WTC11 (cell line): Measurements from ENCODE around the gene TMEM266.

ENCODE experiments used
- ELF4 ChIP-seq: sonication (generic); formaldehyde crosslinking; IDR thresholded peaks from 2 replicates; pipeline ENCODE4 v1.8.1; 2022; ENCODE audit warnings: low read depth, mild to moderate bottlenecking, moderate library complexity, missing genetic modification reagents
- FOXK1 ChIP-seq: sonication (generic); formaldehyde crosslinking; IDR thresholded peaks from 2 replicates; pipeline ENCODE4 v1.8.0; 2022; ENCODE audit warnings: mild to moderate bottlenecking, moderate library complexity, missing genetic modification reagents
- TCF7 ChIP-seq: sonication (generic); formaldehyde crosslinking; IDR thresholded peaks from 2 replicates; pipeline ENCODE4 v1.8.0; 2022; ENCODE audit warnings: mild to moderate bottlenecking, low read depth, missing genetic modification reagents, moderate library complexity
- TP53 ChIP-seq: sonication (generic); formaldehyde crosslinking; IDR thresholded peaks from 2 replicates; pipeline ENCODE4 v1.8.1; 2023; ENCODE audit warnings: mild to moderate bottlenecking, missing genetic modification reagents
- ZNF138 ChIP-seq: sonication (generic); formaldehyde crosslinking; conservative IDR thresholded peaks from 2 replicates; pipeline ENCODE4 v1.8.1; 2022; ENCODE audit warnings: mild to moderate bottlenecking, moderate library complexity, missing genetic modification reagents
- ZNF263 ChIP-seq: sonication (generic); formaldehyde crosslinking; IDR thresholded peaks from 2 replicates; pipeline ENCODE4 v1.8.1; 2022; ENCODE audit warnings: low read depth, mild to moderate bottlenecking, moderate library complexity, missing genetic modification reagents
- TF ChIP-seq, protein P1 (sequence below): sonication (generic); formaldehyde crosslinking; IDR thresholded peaks from 2 replicates; pipeline ENCODE4 v1.8.1; 2023; ENCODE audit warnings: mild to moderate bottlenecking, missing genetic modification reagents, moderate library complexity
- TF ChIP-seq, protein P2 (sequence below): fragments of 200-600 bp; IDR thresholded peaks from 2 replicates; pipeline ENCODE4 v1.8.0; 2022; ENCODE audit warnings: antibody characterized with exemption
- TF ChIP-seq, protein P3 (sequence below): fragments of 250-450 bp; sonication (Bioruptor Pico); IDR thresholded peaks from 2 replicates; pipeline ENCODE4 v1.9.0; 2021; ENCODE audit warnings: mild to moderate bottlenecking, borderline replicate concordance
- TF ChIP-seq, protein P4 (sequence below): sonication (generic); formaldehyde crosslinking; IDR thresholded peaks from 2 replicates; pipeline ENCODE4 v1.8.0; 2022; ENCODE audit warnings: mild to moderate bottlenecking, missing genetic modification reagents

DNA sequence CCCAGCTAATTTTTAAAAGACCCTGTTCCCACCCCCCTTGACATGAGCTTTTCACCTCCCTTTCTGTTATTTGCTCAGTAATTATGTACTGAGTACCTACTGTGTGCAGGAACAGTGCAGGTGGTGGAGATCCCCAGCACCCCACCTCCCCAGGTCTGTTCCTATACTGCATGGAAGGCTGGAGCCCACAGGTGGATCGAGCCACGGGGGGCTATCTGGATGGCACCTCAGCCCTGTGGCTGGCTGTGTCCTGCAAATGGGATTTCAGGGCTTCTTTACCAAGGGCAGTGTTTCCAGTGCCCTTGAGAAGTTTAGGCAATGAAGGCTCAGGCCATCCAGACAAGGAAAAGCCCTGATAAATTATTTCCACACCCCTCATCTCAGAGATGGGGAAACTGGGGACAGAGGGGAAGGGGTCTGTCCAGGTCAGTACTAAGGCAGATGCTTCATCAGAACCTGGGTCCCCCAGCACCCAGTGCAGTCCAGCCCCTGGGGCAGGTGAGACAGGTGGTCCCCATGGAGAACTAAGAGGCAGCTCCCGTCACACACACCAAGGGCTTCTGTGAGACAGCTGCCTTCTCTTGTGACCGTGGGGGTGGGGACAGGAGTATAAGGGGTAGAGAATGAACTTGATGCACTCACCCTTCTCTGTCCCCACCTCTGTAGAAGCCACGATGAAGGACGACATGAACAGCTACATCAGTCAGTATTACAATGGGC, 141.9 kb downstream of the TMEM266 start:
- TF ChIP-seq TCF7 (CRISPR knock-in tag) (no peak), ZNF263 (CRISPR knock-in tag) (no peak), ZNF138 (CRISPR knock-in tag) (no peak), FOXK1 (CRISPR knock-in tag) (no peak), ELF4 (CRISPR knock-in tag) (no peak), TP53 (CRISPR knock-in tag) (no peak)
- TF ChIP-seq, protein P1, sequence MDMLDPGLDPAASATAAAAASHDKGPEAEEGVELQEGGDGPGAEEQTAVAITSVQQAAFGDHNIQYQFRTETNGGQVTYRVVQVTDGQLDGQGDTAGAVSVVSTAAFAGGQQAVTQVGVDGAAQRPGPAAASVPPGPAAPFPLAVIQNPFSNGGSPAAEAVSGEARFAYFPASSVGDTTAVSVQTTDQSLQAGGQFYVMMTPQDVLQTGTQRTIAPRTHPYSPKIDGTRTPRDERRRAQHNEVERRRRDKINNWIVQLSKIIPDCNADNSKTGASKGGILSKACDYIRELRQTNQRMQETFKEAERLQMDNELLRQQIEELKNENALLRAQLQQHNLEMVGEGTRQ (CRISPR knock-in tag): no peak
- TF ChIP-seq, protein P2, sequence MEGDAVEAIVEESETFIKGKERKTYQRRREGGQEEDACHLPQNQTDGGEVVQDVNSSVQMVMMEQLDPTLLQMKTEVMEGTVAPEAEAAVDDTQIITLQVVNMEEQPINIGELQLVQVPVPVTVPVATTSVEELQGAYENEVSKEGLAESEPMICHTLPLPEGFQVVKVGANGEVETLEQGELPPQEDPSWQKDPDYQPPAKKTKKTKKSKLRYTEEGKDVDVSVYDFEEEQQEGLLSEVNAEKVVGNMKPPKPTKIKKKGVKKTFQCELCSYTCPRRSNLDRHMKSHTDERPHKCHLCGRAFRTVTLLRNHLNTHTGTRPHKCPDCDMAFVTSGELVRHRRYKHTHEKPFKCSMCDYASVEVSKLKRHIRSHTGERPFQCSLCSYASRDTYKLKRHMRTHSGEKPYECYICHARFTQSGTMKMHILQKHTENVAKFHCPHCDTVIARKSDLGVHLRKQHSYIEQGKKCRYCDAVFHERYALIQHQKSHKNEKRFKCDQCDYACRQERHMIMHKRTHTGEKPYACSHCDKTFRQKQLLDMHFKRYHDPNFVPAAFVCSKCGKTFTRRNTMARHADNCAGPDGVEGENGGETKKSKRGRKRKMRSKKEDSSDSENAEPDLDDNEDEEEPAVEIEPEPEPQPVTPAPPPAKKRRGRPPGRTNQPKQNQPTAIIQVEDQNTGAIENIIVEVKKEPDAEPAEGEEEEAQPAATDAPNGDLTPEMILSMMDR: no peak
- TF ChIP-seq, protein P3, sequence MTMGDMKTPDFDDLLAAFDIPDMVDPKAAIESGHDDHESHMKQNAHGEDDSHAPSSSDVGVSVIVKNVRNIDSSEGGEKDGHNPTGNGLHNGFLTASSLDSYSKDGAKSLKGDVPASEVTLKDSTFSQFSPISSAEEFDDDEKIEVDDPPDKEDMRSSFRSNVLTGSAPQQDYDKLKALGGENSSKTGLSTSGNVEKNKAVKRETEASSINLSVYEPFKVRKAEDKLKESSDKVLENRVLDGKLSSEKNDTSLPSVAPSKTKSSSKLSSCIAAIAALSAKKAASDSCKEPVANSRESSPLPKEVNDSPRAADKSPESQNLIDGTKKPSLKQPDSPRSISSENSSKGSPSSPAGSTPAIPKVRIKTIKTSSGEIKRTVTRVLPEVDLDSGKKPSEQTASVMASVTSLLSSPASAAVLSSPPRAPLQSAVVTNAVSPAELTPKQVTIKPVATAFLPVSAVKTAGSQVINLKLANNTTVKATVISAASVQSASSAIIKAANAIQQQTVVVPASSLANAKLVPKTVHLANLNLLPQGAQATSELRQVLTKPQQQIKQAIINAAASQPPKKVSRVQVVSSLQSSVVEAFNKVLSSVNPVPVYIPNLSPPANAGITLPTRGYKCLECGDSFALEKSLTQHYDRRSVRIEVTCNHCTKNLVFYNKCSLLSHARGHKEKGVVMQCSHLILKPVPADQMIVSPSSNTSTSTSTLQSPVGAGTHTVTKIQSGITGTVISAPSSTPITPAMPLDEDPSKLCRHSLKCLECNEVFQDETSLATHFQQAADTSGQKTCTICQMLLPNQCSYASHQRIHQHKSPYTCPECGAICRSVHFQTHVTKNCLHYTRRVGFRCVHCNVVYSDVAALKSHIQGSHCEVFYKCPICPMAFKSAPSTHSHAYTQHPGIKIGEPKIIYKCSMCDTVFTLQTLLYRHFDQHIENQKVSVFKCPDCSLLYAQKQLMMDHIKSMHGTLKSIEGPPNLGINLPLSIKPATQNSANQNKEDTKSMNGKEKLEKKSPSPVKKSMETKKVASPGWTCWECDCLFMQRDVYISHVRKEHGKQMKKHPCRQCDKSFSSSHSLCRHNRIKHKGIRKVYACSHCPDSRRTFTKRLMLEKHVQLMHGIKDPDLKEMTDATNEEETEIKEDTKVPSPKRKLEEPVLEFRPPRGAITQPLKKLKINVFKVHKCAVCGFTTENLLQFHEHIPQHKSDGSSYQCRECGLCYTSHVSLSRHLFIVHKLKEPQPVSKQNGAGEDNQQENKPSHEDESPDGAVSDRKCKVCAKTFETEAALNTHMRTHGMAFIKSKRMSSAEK: no peak
- TF ChIP-seq, protein P4, sequence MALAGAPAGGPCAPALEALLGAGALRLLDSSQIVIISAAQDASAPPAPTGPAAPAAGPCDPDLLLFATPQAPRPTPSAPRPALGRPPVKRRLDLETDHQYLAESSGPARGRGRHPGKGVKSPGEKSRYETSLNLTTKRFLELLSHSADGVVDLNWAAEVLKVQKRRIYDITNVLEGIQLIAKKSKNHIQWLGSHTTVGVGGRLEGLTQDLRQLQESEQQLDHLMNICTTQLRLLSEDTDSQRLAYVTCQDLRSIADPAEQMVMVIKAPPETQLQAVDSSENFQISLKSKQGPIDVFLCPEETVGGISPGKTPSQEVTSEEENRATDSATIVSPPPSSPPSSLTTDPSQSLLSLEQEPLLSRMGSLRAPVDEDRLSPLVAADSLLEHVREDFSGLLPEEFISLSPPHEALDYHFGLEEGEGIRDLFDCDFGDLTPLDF (CRISPR knock-in tag): no peak
